CD8-positive, alpha-beta memory T cell (primary cell): ENCODE results near the gene CASP7. TPM values are rescaled to one million over a fixed set of nuclear protein-coding genes. Genes with fewer than 3 reads are reported as not detected.
"Not testable (repeated sequence)": the region's sequence is repeated elsewhere in the genome, so short reads cannot be mapped to it uniquely, and the experiment has no call there.

Experiments used
- CTCF ChIA-PET: fragments of 350-600 bp; sonication (Branson Sonifier 250); formaldehyde crosslinking; loops from one replicate; lab custom pipeline; 2021; ENCODE audit warnings: antibody characterized with exemption; lab: Charles Lee
- POLR2A ChIA-PET: fragments of 350-600 bp; sonication (Branson Sonifier 250); formaldehyde crosslinking; loops from one replicate; lab custom pipeline; 2021; ENCODE audit warnings: antibody characterized with exemption; lab: Charles Lee
- DNase-seq, 5 donors: peaks; one replicate each; pipeline versions ENCODE4 v3.0.0 to v3.0.0-alpha.2; 2020 to 2022; ENCODE audit warnings: mixed read lengths in 1 of 5
- H3K27ac ChIP-seq: one replicate; pipeline ENCODE4 v1.7.0; 2013; ENCODE audit warnings: low read depth, mild to moderate bottlenecking, low read length, moderate library complexity
- H3K27me3 ChIP-seq: 2 replicates; pipeline ENCODE4 v1.7.0; 2013; ENCODE audit warnings: low read length, mild to moderate bottlenecking; ENCODE audit not compliant: insufficient read depth, poor library complexity, severe bottlenecking
- H3K36me3 ChIP-seq: 2 replicates; pipeline ENCODE4 v1.7.0; 2013; ENCODE audit warnings: mild to moderate bottlenecking, low read length, moderate library complexity; ENCODE audit not compliant: insufficient read depth
- H3K4me1 ChIP-seq: 2 replicates; pipeline ENCODE4 v1.7.0; 2013; ENCODE audit warnings: mild to moderate bottlenecking, low read length, moderate library complexity; ENCODE audit not compliant: insufficient read depth
- H3K4me3 ChIP-seq: 2 replicates; pipeline ENCODE4 v1.7.0; 2013; ENCODE audit warnings: mild to moderate bottlenecking, low read length
- H3K9me3 ChIP-seq: 2 replicates; pipeline ENCODE4 v1.7.0; 2013; ENCODE audit warnings: mild to moderate bottlenecking, low read length
- H3K27ac Mint-ChIP-seq, 8 donors: one replicate each; pipeline ENCODE4 v1.8.0; 2020 to 2021; ENCODE audit warnings: mixed read lengths in 8 of 8, mild to moderate bottlenecking in 6 of 8, inconsistent platforms in 3 of 8, moderate library complexity in 3 of 8
- H3K27me3 Mint-ChIP-seq, 2 donors: one replicate each; pipeline ENCODE4 v1.8.0; 2020 to 2021; ENCODE audit warnings: mixed read lengths in 2 of 2, mild to moderate bottlenecking in 1 of 2, moderate library complexity in 1 of 2
- H3K36me3 Mint-ChIP-seq, 3 donors: one replicate each; pipeline ENCODE4 v1.8.0; 2020 to 2021; ENCODE audit warnings: mixed read lengths in 3 of 3, inconsistent platforms in 1 of 3, mild to moderate bottlenecking in 1 of 3
- H3K4me1 Mint-ChIP-seq, 3 donors: one replicate each; pipeline ENCODE4 v1.8.0; 2020 to 2021; ENCODE audit warnings: mixed read lengths in 3 of 3, inconsistent platforms in 1 of 3, mild to moderate bottlenecking in 1 of 3
- H3K4me3 Mint-ChIP-seq, 7 donors: one replicate each; pipeline ENCODE4 v1.8.0; 2020 to 2021; ENCODE audit warnings: mixed read lengths in 7 of 7, mild to moderate bottlenecking in 6 of 7, moderate library complexity in 4 of 7, inconsistent platforms in 2 of 7
- H3K9me3 Mint-ChIP-seq, 5 donors: one replicate each; pipeline ENCODE4 v1.8.0; 2020 to 2022; ENCODE audit warnings: mixed read lengths in 5 of 5, mild to moderate bottlenecking in 3 of 5, moderate library complexity in 2 of 5, inconsistent platforms in 1 of 5
- polyA plus RNA-seq: library from polyadenylated mRNA; unstranded; fragments of 300-500 nt; fragmentation: Illumina TruSeq; gene quantifications from one replicate; pipeline ENCODE4 v1.2.3, GENCODE V29; 2021
- total RNA-seq, 2 experiments: library from RNA; stranded (reverse); gene quantifications; one replicate each; pipeline ENCODE4 v1.2.3, GENCODE V29; 2021

CASP7 gene
- total and polyA plus RNA-seq, 3 experiments from 2014 or later, result 21.4 to 29.4 (median 23.4) TPM

DNA sequence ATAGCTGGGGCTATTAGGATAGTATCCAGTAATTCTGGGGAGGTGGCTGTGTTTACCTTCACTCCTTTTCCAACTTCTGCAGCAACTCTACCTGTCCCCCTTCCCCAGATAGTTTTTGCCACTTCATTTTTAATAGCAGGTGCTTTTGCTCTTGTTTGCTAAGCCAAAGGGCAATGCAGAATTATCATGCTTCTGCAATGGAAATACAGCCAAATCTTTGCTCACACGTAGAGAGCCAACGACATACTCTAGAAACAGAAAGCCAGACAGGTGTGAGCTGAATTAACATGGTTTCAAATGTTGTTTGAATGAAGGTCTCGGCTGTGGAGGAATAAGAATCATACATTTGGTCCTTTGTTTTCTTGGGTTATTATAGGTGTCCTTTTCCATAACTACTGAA lies 86.2 kb downstream of the CASP7 start:
- Mint-ChIP-seq H3K4me3 (no peak overlapping the region), H3K9me3 (peaks cover 7 to 11% (median 8%) of the 10 kb centered on the region in 5 donors), H3K4me1 (no peaks in the 10 kb centered on the region), H3K36me3 (peaks cover 0 to 8% (median 4%) of the 10 kb centered on the region in 3 donors), H3K27me3 (peaks cover 14 to 53% of the 10 kb centered on the region in 2 donors), H3K27ac (no peak overlapping the region)
- CTCF ChIA-PET, result interaction anchor here (0.6 kb wide), 1 partner anchor 698 kb away, joined by 3 read pairs; no protein-coding TSS in a partner anchor
- POLR2A ChIA-PET, result no interaction called here
- DNase-seq, result no peak
- no peak overlapping the region for H3K27ac ChIP-seq
- no peaks in the 10 kb centered on the region for H3K9me3 ChIP-seq
- no peaks in the 10 kb centered on the region for H3K27me3 ChIP-seq
- no peaks in the 10 kb centered on the region for H3K4me1 ChIP-seq
- no peak overlapping the region for H3K4me3 ChIP-seq
- H3K36me3 ChIP-seq, result no peaks in the 10 kb centered on the region

DNA sequence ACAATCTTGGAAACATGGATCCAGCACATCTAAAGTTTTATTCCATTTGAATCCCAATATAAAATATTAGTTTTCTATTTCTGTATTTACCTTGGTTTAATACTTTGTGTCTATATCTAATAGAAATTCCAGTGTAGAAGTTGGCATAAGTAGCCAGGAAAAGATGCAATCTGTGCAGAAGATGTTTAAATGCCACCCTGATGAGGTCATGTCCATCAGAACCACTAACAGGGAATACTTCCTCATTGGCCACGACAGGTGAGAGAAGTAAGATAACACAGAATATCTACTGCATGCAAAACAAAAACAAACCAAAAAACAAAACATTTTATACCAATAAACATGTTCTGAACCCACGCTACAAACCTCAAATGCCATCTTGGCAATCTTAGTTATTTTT lies 87.5 kb downstream of the CASP7 start:
- no peaks in the 10 kb centered on the region for H3K4me1 ChIP-seq
- peaks cover 7 to 11% (median 8%) of the 10 kb centered on the region in 5 donors for H3K9me3 Mint-ChIP-seq
- no peaks in the 10 kb centered on the region for H3K36me3 ChIP-seq
- no peaks in the 10 kb centered on the region for H3K9me3 ChIP-seq
- no peaks in the 10 kb centered on the region for H3K27me3 ChIP-seq
- H3K27me3 Mint-ChIP-seq, result peaks cover 14 to 61% of the 10 kb centered on the region in 2 donors
- H3K4me3 Mint-ChIP-seq, result no peak overlapping the region
- H3K4me3 ChIP-seq, result no peak overlapping the region
- no peak overlapping the region for H3K27ac Mint-ChIP-seq
- ChIA-PET POLR2A (no interaction called here), CTCF (no interaction called here)
- H3K36me3 Mint-ChIP-seq, result peaks cover 0 to 8% (median 4%) of the 10 kb centered on the region in 3 donors
- H3K4me1 Mint-ChIP-seq, result no peaks in the 10 kb centered on the region
- no peak for DNase-seq
- no peak overlapping the region for H3K27ac ChIP-seq

DNA sequence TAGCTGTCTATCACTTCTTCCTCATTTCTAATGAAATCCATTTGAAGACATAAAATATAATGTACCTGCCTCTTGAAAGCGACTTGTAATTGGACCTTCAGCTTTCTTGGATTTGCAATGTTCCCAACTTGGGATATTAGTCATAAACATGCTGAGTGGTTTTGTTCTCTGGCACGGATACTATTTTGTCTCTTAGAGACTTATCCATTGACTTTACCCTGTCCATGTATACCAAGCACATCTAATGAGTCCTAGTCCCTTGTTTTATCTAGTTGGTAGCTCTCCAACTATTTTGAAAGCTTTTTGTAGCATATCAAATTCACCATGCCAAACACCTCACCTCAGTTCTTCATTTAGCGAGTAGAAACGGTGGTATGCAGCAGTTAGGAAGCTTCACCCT lies 90.6 kb downstream of the CASP7 start:
- Mint-ChIP-seq H3K27me3 (peaks cover 11 to 60% of the 10 kb centered on the region in 2 donors), H3K27ac (no peak overlapping the region), H3K4me3 (no peak overlapping the region), H3K4me1 (no peaks in the 10 kb centered on the region), H3K36me3 (no peaks in the 10 kb centered on the region), H3K9me3 (no peaks in the 10 kb centered on the region)
- no peaks in the 10 kb centered on the region for H3K27me3 ChIP-seq
- no peak overlapping the region for H3K4me3 ChIP-seq
- no peak overlapping the region for H3K27ac ChIP-seq
- no peak for DNase-seq
- no peaks in the 10 kb centered on the region for H3K9me3 ChIP-seq
- CTCF ChIA-PET, result no interaction called here
- no peaks in the 10 kb centered on the region for H3K4me1 ChIP-seq
- no peaks in the 10 kb centered on the region for H3K36me3 ChIP-seq
- POLR2A ChIA-PET, result no interaction called here

DNA sequence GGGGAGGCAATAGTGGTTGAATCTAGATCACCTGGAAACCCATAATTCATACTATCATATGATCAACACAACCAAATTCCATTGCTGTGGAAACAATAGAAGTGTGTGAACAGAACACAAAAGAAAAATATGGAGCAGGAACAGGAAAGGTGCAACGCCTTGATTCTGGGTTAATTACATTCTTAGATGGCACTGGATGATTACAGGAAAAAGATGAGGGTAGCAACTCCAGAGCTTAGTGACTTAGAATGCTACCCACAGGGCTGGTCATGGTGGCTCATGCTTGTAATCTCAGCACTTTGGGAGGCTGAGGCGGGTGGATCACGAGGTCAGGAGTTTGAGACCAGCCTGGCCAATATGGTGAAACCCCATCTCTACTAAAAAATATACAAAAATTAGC lies 91.4 kb downstream of the CASP7 start:
- CTCF ChIA-PET, H3K36me3 ChIP-seq: not testable (repeated sequence)
- peaks cover 7 to 57% of the 10 kb centered on the region in 2 donors for H3K27me3 Mint-ChIP-seq

DNA sequence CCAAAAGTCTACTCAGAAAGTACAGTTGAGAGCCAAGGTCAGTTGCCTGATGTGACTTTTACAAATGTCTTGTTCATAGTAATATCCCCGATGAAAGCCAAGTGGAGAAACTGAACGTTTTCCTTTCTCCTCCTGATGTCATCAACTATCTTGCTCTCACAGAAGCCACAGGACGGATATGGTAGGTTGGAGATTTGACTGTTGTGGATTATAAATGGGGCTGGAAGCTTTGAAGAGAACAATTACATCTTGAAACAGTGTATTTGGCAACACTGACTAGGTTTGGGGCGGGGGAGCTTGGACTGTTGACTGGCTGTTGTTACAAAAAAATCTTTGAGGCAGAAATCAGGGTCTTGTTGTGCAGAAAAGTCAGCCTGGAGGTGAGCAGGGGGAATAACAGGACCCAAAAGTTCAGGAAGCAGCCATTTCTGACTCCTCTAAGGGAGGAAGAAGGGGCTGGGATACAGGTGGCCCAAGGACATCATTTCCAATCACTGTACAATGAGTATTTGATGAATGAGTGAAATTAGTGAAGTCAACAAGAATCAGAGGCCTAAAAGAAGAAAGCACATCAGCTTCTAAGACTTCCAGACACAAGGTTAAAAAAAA lies 96.1 kb downstream of the CASP7 start:
- H3K27ac Mint-ChIP-seq, result no peak overlapping the region
- no peaks in the 10 kb centered on the region for H3K9me3 Mint-ChIP-seq
- no peak overlapping the region for H3K4me3 Mint-ChIP-seq
- Histone ChIP-seq H3K27ac (no peak overlapping the region), H3K36me3 (no peaks in the 10 kb centered on the region), H3K27me3 (peaks cover 3% of the 10 kb centered on the region), H3K4me3 (no peak overlapping the region), H3K4me1 (no peaks in the 10 kb centered on the region), H3K9me3 (no peaks in the 10 kb centered on the region)
- peaks cover 7 to 24% of the 10 kb centered on the region in 2 donors for H3K27me3 Mint-ChIP-seq
- CTCF ChIA-PET, result no interaction called here
- no peak for DNase-seq
- no peaks in the 10 kb centered on the region for H3K36me3 Mint-ChIP-seq
- POLR2A ChIA-PET, result no interaction called here
- H3K4me1 Mint-ChIP-seq, result no peaks in the 10 kb centered on the region

More for the DNA sequence above, 91.4 kb downstream of the CASP7 start:
- H3K36me3 Mint-ChIP-seq, DNase-seq, H3K27ac Mint-ChIP-seq, H3K9me3 Mint-ChIP-seq, POLR2A ChIA-PET, H3K4me3 ChIP-seq, H3K9me3 ChIP-seq, H3K4me1 ChIP-seq, H3K4me1 Mint-ChIP-seq, H3K4me3 Mint-ChIP-seq, H3K27me3 ChIP-seq, H3K27ac ChIP-seq: not testable (repeated sequence)

DNA sequence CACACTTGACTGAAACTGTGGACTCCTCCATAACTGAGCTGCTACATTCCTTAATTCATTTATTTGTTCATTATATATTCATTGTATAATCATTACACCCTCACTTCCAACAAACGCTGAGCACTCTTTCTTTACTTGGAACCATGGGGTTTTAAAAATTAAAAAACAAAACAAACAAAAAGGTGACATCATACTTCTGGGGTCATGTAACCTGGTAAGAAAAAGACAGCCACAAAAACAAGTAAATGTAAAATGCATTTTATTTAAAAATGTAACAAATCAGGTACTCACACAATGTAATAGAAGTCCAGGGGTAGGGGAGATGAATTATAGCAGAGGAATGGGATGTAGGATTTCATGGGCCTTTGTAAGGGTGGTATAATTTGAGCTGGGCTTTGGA lies 96.8 kb downstream of the CASP7 start:
- no peak overlapping the region for H3K27ac ChIP-seq
- H3K4me1 ChIP-seq, result no peaks in the 10 kb centered on the region
- H3K4me1 Mint-ChIP-seq, result no peaks in the 10 kb centered on the region
- no peak for DNase-seq
- H3K9me3 Mint-ChIP-seq, result no peaks in the 10 kb centered on the region
- no peak overlapping the region for H3K4me3 ChIP-seq
- no peaks in the 10 kb centered on the region for H3K36me3 Mint-ChIP-seq
- H3K4me3 Mint-ChIP-seq, result no peak overlapping the region
- H3K27me3 ChIP-seq, result peaks cover 3% of the 10 kb centered on the region
- POLR2A ChIA-PET, result no interaction called here
- H3K36me3 ChIP-seq, result no peaks in the 10 kb centered on the region
- peaks cover 9 to 20% of the 10 kb centered on the region in 2 donors for H3K27me3 Mint-ChIP-seq
- CTCF ChIA-PET, result no interaction called here
- no peaks in the 10 kb centered on the region for H3K9me3 ChIP-seq
- no peak overlapping the region for H3K27ac Mint-ChIP-seq

Other genes starting within 250 kb of the CASP7 start
- gene HABP2, start 126.9 kb upstream of the CASP7 start, total RNA-seq, result not detected
- not detected for gene HABP2, start 126.9 kb upstream of the CASP7 start, polyA plus RNA-seq
- not detected for gene NRAP, start 15.9 kb upstream of the CASP7 start, total RNA-seq
- not detected for gene NRAP, start 15.9 kb upstream of the CASP7 start, polyA plus RNA-seq
- gene PLEKHS1, start 71.8 kb downstream of the CASP7 start, total RNA-seq, result not detected
- gene PLEKHS1, start 71.8 kb downstream of the CASP7 start, polyA plus RNA-seq, result not detected
- 10 to 100 TPM; 16.9 to 20.2 TPM for gene DCLRE1A, start 174.2 kb downstream of the CASP7 start, total RNA-seq
- 6.3 TPM for gene DCLRE1A, start 174.2 kb downstream of the CASP7 start, polyA plus RNA-seq
- gene NHLRC2, start 174.7 kb downstream of the CASP7 start, total RNA-seq, result 10 to 100 TPM; 30.8 to 33.1 TPM
- 7.3 TPM for gene NHLRC2, start 174.7 kb downstream of the CASP7 start, polyA plus RNA-seq